Ishikawa (cell line): ENCODE data around the gene IFI27.

Source experiments
- CEBPB ChIP-seq: IDR thresholded peaks from 2 replicates; pipeline ENCODE4 v1.6.1; 2012
- CREB1 ChIP-seq: IDR thresholded peaks from 2 replicates; pipeline ENCODE4 v1.6.1; 2012; ENCODE audit warnings: low read depth
- EGR1 ChIP-seq: IDR thresholded peaks from 2 replicates; pipeline ENCODE4 v1.6.1; 2012
- EP300 ChIP-seq: IDR thresholded peaks from 2 replicates; pipeline ENCODE4 v1.6.1; 2012; ENCODE audit warnings: borderline replicate concordance
- FOXM1 ChIP-seq: IDR thresholded peaks from 2 replicates; pipeline ENCODE4 v1.6.1; 2012; ENCODE audit warnings: low read depth, borderline replicate concordance
- NFIC ChIP-seq: IDR thresholded peaks from 2 replicates; pipeline ENCODE4 v1.6.1; 2012
- RAD21 ChIP-seq: IDR thresholded peaks from 2 replicates; pipeline ENCODE4 v1.6.1; 2012; ENCODE audit warnings: low read depth
- TAF1 ChIP-seq: IDR thresholded peaks from 2 replicates; pipeline ENCODE4 v1.6.1; 2012; ENCODE audit warnings: low read depth, mild to moderate bottlenecking
- TCF12 ChIP-seq: IDR thresholded peaks from 2 replicates; pipeline ENCODE4 v1.6.1; 2012; ENCODE audit warnings: low read depth
- TEAD4 ChIP-seq: IDR thresholded peaks from 2 replicates; pipeline ENCODE4 v1.6.1; 2012
- YY1 ChIP-seq: IDR thresholded peaks from 2 replicates; pipeline ENCODE4 v1.6.1; 2012; ENCODE audit warnings: low read depth
- ZBTB7A ChIP-seq: IDR thresholded peaks from 2 replicates; pipeline ENCODE4 v1.6.1; 2012; ENCODE audit warnings: low read depth
- TF ChIP-seq, protein P1 (sequence below): IDR thresholded peaks from 2 replicates; pipeline ENCODE4 v1.6.1; 2012
- TF ChIP-seq, protein P2 (sequence below): IDR thresholded peaks from 2 replicates; pipeline ENCODE4 v1.6.1; 2012; ENCODE audit warnings: low read depth, mild to moderate bottlenecking
- TF ChIP-seq, protein P3 (sequence below): IDR thresholded peaks from 2 replicates; pipeline ENCODE4 v1.6.1; 2012

The IFI27 gene

DNA sequence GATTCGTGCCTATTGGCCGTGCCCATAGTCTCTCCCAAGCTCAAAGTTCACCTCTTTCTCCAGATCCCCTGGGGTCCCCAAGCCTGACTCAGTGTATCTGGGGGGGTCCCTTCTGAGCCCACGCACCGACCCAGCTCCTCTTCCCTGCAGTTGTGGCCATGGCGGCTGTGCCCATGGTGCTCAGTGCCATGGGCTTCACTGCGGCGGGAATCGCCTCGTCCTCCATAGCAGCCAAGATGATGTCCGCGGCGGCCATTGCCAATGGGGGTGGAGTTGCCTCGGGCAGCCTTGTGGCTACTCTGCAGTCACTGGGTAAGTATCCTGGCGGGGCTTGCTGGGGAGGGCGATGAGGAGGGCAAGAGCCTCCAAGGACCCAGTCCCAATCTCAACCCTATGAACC, 5.1 kb downstream of the IFI27 start:
- TF ChIP-seq, protein P1, sequence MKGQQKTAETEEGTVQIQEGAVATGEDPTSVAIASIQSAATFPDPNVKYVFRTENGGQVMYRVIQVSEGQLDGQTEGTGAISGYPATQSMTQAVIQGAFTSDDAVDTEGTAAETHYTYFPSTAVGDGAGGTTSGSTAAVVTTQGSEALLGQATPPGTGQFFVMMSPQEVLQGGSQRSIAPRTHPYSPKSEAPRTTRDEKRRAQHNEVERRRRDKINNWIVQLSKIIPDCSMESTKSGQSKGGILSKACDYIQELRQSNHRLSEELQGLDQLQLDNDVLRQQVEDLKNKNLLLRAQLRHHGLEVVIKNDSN, result no peak
- TF ChIP-seq NFIC (no peak), CEBPB (no peak), TCF12 (no peak), EGR1 (no peak), FOXM1 (no peak), ZBTB7A (no peak), CREB1 (no peak), EP300 (no peak), TEAD4 (no peak), TAF1 (no peak), RAD21 (no peak), YY1 (no peak)
- TF ChIP-seq, protein P2, sequence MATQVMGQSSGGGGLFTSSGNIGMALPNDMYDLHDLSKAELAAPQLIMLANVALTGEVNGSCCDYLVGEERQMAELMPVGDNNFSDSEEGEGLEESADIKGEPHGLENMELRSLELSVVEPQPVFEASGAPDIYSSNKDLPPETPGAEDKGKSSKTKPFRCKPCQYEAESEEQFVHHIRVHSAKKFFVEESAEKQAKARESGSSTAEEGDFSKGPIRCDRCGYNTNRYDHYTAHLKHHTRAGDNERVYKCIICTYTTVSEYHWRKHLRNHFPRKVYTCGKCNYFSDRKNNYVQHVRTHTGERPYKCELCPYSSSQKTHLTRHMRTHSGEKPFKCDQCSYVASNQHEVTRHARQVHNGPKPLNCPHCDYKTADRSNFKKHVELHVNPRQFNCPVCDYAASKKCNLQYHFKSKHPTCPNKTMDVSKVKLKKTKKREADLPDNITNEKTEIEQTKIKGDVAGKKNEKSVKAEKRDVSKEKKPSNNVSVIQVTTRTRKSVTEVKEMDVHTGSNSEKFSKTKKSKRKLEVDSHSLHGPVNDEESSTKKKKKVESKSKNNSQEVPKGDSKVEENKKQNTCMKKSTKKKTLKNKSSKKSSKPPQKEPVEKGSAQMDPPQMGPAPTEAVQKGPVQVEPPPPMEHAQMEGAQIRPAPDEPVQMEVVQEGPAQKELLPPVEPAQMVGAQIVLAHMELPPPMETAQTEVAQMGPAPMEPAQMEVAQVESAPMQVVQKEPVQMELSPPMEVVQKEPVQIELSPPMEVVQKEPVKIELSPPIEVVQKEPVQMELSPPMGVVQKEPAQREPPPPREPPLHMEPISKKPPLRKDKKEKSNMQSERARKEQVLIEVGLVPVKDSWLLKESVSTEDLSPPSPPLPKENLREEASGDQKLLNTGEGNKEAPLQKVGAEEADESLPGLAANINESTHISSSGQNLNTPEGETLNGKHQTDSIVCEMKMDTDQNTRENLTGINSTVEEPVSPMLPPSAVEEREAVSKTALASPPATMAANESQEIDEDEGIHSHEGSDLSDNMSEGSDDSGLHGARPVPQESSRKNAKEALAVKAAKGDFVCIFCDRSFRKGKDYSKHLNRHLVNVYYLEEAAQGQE, result no peak
- TF ChIP-seq, protein P3, sequence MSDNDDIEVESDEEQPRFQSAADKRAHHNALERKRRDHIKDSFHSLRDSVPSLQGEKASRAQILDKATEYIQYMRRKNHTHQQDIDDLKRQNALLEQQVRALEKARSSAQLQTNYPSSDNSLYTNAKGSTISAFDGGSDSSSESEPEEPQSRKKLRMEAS, result no peak

DNA sequence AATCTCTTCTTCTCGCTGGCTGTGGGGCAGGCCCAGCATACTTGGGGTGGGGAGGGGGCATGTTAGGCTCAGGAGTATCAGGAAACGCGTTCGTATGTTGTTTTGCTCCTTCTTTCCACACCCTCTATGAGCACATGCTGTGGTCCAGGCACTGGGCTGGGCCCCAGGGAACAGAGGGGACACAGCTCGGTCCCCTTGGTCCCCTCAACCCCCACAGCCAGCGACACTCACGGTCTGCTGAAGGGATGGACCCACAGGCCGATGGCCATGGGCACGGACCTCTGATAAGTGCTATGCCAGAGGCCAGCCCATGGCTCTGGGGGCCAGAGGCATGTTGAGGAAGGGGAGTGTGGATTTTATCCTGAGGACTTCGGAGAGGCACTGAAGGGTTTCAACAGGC, 6.2 kb downstream of the IFI27 start:
- TF ChIP-seq CEBPB (no peak), FOXM1 (no peak), EGR1 (no peak), NFIC (no peak), ZBTB7A (no peak), TAF1 (no peak), TEAD4 (no peak), YY1 (no peak), TCF12 (no peak), EP300 (no peak), CREB1 (no peak), RAD21 (no peak)
- TF ChIP-seq, protein P2, result no peak
- TF ChIP-seq, protein P1, result no peak

DNA sequence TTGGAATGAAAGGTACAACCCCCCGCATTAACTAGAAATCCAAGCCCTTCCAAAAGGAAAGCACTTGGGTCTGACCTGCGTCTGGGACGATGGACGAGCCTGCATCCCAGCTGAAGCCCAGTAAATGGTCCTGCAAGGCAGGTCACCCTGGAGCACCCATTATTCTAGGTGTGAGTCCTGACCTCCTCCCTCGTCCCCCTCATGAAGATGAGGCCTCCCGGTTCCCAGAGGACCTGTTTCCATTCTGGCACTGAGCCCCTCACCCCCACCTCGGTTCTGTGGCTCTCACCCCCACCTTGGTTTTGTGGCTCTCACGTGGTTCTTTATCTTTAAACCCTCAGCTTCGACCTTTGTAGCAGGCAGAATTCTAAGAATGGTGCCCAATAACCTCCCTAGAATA, 7.3 kb downstream of the IFI27 start:
- TF ChIP-seq CREB1, result no peak
- TF ChIP-seq, protein P1, result no peak
- TF ChIP-seq, protein P2, result no peak
- no peak for TF ChIP-seq YY1
- no peak for TF ChIP-seq FOXM1
- TF ChIP-seq, protein P3, result no peak
- no peak for TF ChIP-seq EP300

DNA sequence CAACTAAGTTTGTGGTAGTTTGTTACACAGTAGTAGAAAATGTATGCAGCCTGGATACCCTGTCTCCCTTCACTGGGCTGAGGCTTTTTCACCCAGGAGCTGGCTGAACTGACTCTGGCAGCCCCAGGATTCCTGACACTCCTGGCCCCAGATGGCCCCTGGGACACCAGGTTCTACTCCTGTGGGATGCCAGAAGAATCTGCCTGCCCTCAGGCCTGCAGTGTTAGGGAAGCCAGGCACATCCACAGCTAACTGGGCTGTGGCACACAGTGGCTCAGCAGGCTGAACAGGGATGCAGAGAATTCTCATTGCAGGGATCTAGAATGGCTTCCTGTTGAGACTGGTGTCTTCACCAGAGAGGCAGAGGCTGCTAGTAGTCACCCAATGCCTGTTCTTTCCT, 8.5 kb downstream of the IFI27 start:
- TF ChIP-seq, protein P1, result no peak
- no peak for TF ChIP-seq EP300
- TF ChIP-seq ZBTB7A, result no peak
- no peak for TF ChIP-seq CREB1
- no peak for TF ChIP-seq FOXM1
- TF ChIP-seq, protein P3, result no peak
- TF ChIP-seq, protein P2, result no peak
- TF ChIP-seq CEBPB, result no peak
- no peak for TF ChIP-seq TAF1
- no peak for TF ChIP-seq NFIC
- no peak for TF ChIP-seq TCF12
- no peak for TF ChIP-seq TEAD4
